ENCODE results near the gene AHRR. TPM values are rescaled to one million over a fixed set of nuclear protein-coding genes. Genes with fewer than 3 reads are reported as not detected.
A peak's percentile ranks its signal among the peaks of the same experiment; 100 is the strongest.

AHRR gene
- total and polyA plus RNA-seq, 12 donors: 0.07 to 1.2 (median 0.33) TPM; not detected in 2

- Histone ChIP-seq H3K27me3 (peaks cover 0 to 48% (median 39%) of the 10 kb centered on the region in 7 donors), H3K27ac (no peak overlapping the region), H3K9me3 (peaks cover 0 to 8% (median 0%) of the 10 kb centered on the region in 11 donors), H3K4me3 (peak overlapping the region; percentile 6 to 56 (median 37)), H3K36me3 (no peaks in the 10 kb centered on the region), H3K4me1 (peaks cover 0 to 5% (median 0%) of the 10 kb centered on the region in 9 donors)
- intact Hi-C loops (cut with DNase I): loop anchor here in 1 of 10 donors (2.0 kb wide), 1 partner anchor 59 kb away; no protein-coding TSS in a partner anchor
- DNase-seq: peak in 1 of 2 donors; percentile 68
- peak; percentile 45 to 87 (median 75) for ATAC-seq
- TF ChIP-seq CTCF (IDR thresholded peaks at IDR 0.05): peak in 1 of 9 donors; percentile 13
- 21 to 29% methylated on average over 82 to 102 of the region's 102 CpGs for WGBS, 2 donors
These were observed 22.2 kb downstream of the AHRR start for GRCh38 chr5:343461-344401.

- DNase-seq (no peak), ATAC-seq (peak in 2 of 8 donors; percentile 17 to 50)
- H3K27me3 ChIP-seq: peaks cover 0 to 57% (median 42%) of the 10 kb centered on the region in 7 donors
- H3K27ac ChIP-seq: no peak overlapping the region
- intact Hi-C loops (cut with DNase I): loop anchor here in 1 of 10 donors (2.0 kb wide), 1 partner anchor 58 kb away; no protein-coding TSS in a partner anchor
- peaks cover 0 to 8% (median 0%) of the 10 kb centered on the region in 11 donors for H3K9me3 ChIP-seq
- H3K4me1 ChIP-seq: peaks cover 0 to 5% (median 0%) of the 10 kb centered on the region in 9 donors
- H3K4me3 ChIP-seq: no peak overlapping the region
- 97% methylated on average over 7 to 8 of the region's 8 CpGs for WGBS, 2 donors
- TF ChIP-seq CTCF (IDR thresholded peaks at IDR 0.05): no peak
- H3K36me3 ChIP-seq: no peaks in the 10 kb centered on the region
These were observed 23.2 kb downstream of the AHRR start for GRCh38 chr5:344668-345067.

GRCh38 chr5:345404-346195, 24.1 kb downstream of the AHRR start:
- 47 to 54% methylated on average over 21 to 22 of the region's 22 CpGs for WGBS, 2 donors
- DNase-seq: no peak

More at GRCh38 chr5:345404-346195, 24.1 kb downstream of the AHRR start:
- no peak for TF ChIP-seq CTCF (IDR thresholded peaks at IDR 0.05)
- no peak for ATAC-seq
- Histone ChIP-seq H3K27me3 (peaks cover 0 to 61% (median 42%) of the 10 kb centered on the region in 7 donors), H3K27ac (no peak overlapping the region), H3K4me3 (no peak overlapping the region), H3K4me1 (peaks cover 0 to 5% (median 0%) of the 10 kb centered on the region in 9 donors), H3K36me3 (no peaks in the 10 kb centered on the region), H3K9me3 (peaks cover 0 to 8% (median 0%) of the 10 kb centered on the region in 11 donors)
- intact Hi-C loops (cut with DNase I): loop anchor here in 1 of 10 donors (2.0 kb wide), 1 partner anchor 57 kb away; no protein-coding TSS in a partner anchor

Measured in heart right ventricle (tissue), 16 donors.